Activated gamma-delta T cell treated with anti-CD3 and anti-CD28 coated beads, Interleukin-2, amount 50 U/mL, for 16 hours (primary cell): ENCODE data around the gene ZNF341.
"Not testable (repeated sequence)": the region's sequence is repeated elsewhere in the genome, so short reads cannot be mapped to it uniquely, and the experiment has no call there.

ENCODE experiments used
- DNase-seq: peaks from one replicate; pipeline ENCODE4 v3.0.0-alpha.2; 2020; ENCODE audit warnings: low read depth

ZNF341 gene

DNA sequence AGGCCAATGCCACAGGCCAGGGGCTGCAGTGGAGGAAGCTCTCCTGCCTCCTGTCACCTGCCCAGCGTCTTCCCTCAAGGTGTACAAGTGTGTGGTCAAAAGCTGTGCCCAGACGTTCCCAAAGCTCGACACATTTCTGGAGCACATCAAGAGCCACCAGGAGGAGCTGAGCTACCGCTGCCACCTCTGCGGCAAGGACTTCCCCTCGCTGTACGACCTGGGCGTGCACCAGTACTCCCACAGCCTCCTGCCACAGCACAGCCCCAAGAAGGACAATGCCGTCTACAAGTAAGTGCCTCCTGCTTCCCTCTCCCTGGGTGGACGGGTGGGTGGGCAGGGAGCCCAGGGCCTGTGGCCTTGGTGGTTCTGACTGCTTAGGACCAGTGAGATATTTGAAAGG, 38.2 kb downstream of the ZNF341 start:
- no peak for DNase-seq

DNA sequence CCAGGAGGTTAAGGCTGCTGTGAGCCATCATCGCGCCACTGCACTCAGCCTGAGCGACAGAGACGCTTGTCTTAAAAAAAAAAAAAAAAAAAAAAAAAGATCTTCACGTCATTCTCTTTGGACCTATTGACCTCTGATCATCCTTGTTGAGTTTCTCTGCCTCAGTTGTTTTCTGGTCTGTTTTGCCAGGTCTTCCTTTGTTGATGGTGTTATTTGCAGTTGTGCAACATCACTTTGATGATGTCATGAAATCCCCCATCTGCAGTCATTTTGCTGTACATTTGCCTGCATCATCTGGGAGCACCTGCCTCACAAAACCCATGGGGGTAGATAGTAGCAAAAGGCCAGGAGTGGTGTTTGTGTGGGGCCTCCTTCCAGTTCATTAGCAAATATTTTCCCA, 40.1 kb downstream of the ZNF341 start:
- DNase-seq: no peak

DNA sequence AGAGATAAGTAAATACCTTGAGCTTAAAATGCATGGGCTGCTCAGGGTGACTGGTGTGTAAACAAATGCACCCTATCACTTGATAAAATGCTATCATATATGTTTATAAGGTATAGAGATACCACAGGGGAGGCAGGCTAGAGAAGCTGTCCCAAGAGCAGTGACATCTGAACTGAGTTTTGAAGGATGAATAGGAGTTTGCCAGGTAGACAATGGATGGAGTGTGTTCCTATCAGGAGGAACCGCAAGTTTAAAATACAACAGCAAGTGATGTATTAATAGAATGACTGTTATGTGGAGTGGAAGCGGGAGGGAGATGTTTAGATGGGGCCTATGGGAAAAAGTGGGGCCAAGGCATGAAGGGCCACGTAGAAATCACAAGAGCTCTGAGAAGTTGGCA, 40.6 kb downstream of the ZNF341 start:
- DNase-seq: no peak

DNA sequence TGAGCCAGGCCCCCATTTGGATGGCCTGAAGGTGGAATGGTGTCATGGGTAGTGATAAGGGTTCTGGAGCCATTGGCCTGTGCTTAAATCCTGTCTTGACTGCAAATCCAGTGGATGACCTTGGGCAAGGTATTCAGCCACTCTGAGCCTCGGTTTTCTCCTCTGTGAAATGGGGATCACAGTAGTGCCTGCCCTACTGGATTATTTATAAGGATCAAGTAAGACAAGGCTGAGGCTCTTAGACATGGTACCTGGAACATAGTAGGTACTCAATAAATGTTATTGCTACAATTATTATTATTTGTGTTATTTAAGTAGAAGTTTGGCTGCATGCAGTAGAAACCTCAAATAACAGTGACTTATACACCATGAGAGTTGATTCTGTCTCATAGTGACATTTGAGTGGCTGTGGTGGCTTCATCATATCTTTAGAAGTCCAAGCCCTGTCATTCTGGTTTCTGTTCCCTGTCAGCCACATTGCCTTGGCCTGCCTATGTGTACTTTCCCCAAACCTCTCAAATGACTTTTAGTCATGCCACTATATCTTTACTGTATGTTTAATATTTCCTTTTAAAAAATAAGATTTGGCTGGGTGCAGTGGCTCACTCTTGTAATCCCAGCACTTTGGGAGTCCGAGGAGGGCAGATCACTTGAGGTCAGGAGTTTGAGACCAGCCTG, 41.8 kb downstream of the ZNF341 start:
- DNase-seq: no peak

DNA sequence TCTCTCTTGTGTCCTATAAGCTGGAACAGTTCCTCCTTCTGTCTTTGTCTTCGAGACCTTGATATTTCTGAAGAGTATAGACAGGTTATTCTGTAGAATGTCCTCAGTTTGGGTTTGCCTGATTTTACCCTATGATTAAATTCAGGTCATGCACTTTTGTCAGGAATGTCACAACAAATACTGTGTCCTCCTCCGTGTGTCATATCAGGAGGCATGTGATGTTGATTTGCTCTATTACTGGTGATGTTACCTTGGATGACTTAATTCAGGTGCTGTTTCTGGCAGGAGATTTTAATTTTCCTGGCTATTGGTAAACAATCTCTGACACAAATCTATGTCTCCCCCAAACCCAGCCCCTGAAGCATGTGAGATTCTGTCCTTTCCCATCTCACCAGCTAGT, 46.0 kb downstream of the ZNF341 start:
- DNase-seq: no peak

DNA sequence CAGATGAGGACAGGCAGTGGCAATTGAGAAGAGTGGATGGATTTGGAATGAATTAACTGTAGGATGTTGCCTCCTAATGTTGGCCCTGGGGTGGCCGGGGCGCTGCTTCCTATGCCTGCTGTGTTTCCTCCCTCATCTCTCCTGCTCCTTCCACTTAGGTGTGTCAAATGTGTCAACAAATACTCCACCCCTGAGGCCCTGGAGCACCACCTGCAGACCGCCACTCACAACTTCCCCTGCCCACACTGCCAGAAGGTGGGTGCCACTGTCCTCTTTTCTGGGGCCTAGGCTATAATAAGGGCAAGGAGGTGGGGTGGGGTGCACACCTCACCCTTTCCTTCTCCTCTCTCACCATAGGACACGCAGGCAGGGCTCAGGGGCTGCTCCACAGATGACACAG, 49.3 kb downstream of the ZNF341 start:
- DNase-seq: no peak

DNA sequence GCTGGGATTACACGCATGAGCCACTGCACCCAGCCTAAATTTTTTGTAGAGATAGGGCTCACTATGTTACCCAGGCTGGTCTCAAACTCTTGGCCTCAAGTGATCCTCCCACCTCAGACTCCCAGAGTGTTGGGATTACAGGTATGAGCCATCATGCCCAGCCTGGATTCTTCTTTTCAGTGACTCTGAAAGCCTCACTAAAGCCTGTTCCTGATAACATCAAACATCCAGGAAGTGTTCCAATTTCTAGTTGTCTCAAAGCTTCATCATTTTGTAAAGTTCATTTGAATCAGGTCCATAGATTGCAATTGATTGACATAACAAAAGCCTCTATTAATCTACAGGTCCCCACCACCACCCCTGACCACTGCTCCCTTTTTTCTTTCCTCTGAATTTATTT, 50.1 kb downstream of the ZNF341 start:
- no peak for DNase-seq

DNA sequence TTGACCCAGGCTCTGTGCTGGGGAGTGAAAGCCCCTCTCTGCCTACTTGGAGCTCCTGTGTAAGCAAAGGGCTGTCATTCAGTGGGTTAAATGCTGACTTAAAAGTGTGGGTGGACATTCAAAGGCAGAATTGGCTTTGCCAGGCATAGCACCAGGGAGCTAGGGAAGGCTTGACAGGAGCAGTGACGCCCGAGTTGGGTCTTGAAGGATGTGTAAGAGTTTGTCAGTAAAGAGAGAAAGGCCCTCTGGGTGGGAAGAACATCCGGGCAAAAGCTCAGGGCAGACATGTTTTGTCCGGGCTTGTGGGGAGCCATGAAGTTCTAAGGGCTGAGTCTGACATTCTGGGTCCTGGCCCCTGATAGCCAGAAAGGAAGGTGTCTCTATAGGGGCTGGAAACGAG, 51.5 kb downstream of the ZNF341 start:
- DNase-seq: no peak

DNA sequence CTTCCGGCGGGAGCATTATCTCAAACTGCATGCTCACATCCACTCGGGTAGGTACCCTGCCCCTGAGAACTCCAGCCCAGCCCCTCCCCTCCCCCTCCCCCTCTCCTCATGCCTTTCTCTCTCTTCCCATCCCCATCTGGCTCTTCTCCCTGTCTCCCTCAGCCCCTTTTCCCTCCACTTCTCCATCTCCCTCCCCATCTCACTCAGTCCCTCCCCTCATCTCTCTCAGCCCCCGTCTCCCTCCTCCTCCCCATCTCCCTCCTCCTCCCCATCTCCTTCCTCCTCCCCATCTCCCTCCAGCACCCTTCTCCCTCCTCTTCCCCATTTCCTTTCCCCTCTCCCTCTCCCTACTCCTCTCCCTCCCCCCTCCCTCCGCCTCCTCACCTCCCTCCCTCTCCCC, 52.0 kb downstream of the ZNF341 start:
- DNase-seq: no peak

DNA sequence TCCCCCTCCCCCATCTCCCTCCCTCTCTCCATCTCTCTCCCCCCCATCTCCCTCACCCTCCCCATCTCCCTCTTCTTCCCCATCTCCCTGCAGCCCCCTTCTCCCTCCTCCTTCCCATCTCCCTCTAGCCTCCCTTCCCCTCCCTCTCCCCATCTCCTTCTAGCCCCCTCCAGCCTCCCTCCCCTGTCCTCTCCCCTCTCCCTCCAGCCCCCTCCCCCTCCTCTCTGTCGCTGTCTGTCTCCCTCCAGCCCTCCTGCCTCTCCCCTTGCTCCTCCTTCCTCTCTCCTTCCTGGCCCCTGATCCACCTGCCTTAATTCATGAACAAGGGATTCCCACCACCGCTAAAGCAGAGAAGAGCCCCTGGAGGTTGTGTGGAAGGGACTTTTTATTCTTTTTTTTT, 52.4 kb downstream of the ZNF341 start:
- no peak for DNase-seq

DNA sequence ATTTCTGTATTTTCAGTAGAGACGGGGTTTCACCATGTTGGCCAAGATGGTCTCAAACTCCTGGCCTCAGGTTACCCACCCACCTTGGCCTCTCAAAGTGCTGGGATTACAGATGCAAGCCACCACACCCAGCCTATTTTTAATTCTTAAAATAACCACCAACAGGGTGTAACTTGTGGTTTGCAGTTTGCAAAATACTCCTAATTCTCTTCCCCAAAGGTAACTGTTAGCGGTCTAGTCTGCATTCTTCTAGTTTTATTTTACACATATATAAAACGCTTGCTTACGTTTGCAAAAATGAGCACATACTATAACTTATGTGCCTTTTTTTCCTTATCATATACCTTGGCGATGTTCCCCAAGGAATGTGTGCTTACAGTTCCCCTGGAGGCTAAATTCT, 53.7 kb downstream of the ZNF341 start:
- DNase-seq: no peak

DNA sequence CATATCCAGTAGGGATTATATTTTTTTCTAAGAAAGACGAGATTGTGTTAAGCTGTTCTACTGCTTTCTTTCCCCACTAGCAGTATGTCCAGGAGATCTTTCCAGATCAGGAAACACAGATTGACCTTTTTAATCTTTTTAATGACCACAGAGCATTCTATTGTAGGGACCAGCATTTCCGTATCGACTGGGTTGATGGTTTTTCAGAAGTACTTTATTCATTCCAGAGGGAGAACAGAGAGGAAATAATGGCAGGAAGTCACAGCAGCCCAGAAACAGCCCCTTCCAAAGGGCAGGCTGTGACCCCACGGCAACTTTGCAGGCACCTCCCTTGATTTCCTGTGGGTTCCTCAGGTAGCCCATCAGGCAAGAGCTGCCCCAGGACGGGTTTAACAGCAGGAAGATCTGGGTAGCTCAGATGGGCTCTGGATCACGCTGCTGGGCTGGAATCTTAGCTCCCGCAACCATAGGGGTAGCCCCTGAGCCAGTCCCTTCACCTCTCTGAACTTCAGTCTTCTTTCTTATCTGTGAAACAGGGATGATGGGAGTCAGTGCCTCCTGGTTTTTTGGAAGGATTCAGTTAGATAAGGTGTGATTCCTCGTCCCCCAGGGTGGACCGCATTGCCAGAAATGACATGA, 55.6 kb downstream of the ZNF341 start:
- no peak for DNase-seq

DNA sequence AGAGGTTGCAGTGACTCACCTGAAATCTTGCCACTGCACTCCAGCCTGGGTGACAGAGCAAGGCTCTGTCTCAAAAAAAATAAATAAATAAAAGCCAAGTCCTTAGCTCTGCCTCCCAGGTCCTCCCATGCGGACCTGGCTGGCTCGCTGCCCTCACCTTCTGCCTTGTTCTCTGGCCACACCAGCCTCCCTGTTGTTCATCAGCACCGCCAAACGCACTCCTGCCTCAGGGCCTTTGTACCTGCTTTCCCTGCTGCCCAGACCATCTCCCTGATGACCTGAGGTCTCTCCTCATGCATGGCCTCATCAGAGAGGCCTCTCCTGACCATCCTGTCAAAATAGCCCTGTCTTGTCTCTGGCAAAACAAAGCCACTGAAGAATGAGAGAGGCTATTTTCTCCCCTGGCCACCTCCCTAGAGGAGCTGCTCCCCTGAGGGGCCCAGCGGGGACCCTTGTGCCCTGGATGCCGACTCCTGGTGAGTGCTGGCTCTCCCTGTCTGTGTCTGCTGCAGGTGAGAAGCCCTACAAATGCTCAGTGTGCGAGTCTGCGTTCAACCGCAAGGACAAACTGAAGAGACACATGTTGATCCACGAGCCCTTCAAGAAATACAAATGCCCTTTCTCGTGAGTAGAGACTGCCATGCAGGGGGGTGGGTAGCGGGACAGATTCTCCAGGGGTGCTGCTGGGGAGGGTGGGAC, 56.7 kb downstream of the ZNF341 start:
- no peak for DNase-seq

DNA sequence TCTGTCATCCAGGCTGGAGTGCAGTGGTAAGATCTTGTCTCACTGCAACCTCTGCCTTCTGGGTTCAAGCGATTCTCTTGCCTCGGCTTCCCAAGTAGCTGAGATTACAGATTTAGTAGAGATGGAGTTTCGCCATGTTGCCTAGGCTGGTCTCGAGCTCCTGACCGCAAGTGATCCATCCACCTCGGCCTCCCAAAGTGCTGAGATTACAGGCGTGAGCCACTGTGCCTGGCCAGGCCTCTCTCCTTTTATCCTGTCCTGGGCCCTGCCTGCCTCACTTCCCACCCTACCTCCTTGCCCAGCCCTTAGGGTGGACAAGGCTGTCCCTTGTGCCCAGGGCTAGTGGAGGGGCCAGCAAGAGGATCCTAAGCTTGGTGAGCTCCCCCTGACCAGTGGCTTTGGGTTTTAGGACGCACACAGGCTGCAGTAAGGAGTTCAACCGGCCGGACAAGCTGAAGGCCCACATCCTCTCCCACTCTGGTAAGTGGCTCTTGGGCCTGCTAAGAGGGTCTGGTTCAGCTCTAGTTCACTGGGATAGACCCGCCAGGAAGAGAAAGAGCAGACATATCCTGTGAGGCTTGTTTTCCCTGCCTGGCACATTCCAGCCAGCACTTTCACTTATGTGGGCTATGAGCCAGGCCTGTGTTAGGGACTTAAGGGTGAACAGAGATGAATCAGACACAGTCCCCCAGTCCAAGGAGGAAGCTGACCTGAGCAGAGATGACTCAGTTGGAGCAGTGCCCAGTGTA, 57.5 kb downstream of the ZNF341 start:
- no peak for DNase-seq

DNA sequence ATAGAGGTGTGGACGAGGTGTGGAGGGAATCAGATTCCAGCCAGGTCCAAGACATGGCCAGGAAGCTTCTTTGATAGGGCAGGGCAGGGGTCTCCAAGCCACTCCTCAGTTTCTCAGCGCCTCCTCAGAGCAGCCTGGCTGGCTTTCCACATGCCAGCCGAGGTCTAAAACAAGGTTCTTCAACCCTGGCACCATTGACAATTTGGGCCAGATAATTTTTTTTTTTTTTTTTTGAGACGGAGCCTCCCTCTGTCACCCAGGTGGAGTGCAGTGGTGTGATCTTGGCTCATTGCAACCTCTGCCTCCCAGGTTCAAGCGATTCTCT, 58.0 kb downstream of the ZNF341 start:
- no peak for DNase-seq

DNA sequence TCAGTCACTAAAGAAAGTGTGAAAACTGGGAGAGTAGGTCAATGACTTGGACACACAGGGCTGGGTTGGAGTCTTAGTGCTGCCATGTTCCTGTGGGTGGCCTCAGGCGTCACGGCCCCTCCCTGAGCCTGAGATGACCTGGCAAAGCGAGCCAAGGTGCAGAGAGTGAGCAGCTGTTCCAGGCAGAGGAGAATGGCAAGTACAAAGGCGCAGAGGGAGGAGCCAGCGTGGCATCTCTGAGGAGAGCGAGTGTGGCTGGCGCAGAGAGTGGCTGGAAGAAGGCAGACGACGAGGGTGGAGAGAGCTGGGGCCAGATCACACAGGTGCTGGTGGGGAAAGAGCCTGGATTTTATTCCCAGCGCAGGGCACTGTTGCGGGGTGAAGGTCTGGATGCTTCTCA, 58.8 kb downstream of the ZNF341 start:
- DNase-seq: no peak

DNA sequence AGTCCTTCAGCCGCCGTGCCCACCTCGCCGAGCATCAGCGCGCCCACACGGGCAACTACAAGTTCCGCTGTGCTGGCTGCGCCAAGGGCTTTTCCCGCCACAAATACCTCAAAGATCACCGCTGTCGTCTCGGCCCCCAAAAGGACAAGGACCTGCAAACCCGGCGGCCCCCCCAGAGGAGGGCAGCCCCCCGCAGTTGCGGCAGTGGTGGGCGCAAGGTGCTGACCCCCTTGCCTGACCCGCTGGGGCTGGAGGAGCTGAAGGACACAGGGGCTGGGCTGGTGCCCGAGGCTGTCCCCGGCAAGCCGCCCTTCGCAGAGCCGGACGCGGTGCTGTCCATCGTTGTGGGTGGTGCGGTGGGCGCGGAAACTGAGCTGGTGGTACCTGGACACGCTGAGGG, 59.2 kb downstream of the ZNF341 start:
- DNase-seq: no peak

DNA sequence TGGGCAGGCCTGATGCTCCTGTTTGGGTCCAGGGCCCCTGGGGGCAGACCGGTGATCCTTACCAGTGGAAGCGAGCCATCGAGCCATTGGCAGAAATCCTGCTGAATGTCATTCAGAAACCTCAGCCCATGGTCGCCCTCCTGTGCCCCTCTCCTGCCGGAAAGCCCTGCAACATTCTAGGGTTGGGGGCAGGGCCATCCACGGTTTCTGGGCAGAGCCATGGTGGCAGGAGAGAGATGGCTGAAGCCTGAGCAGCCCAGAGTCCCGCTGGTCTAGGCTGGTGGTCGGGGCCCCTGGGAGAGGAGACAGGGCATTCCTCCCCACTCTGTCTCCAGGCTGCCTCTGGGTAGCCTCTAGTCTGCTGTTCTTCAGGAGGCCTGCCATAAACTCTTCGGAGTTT, 59.7 kb downstream of the ZNF341 start:
- no peak for DNase-seq

DNA sequence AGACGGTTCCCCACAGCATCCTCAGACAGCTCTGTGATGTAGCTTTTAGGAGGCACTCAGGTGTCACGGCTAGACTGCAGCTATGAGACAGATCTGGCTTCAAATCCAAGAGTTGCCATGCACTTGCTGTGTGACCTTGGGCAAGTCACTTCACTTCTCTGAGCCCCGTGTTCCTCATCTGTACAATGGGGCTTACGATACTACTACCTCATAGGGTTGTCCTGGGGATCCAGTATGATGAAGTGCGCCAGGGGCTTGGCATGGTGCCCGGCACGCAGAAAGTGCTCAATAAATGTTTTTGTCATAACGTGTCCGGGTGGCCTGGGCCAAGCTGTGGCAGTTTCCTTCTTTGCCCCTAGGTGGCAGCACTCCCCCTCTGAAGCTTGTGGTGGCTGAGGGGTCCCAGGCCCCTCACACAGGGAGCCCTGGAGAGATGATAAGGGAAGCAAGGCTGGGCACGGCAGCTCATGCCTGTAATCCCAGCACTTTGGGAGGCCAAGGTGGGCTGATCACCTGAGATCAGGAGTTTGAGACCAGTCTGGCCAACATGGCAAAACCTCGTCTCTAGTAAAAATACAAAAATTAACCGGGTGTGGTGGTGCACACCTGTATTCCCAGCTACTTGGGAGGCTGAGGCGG, 60.3 kb downstream of the ZNF341 start:
- DNase-seq: peak; percentile 32

DNA sequence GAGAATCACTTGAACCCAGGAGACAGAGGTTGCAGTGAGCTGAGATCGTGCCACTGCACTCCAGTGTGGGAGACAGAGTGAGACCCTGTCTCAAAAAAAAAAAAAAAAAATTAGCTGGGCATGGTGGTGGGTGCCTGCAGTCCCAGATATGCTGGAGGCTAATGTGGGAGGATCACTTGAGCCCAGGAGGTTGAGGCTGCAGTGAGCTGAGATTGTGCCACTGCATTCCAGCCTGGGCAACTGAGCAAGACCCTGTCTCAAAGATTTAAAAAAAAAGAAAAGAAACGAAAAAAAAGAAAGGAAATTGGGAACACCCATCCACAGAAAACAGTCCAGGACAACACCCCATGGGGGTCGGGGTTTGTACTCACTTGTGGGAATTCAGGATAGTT, 60.8 kb downstream of the ZNF341 start:
- DNase-seq: not testable (repeated sequence)

DNA sequence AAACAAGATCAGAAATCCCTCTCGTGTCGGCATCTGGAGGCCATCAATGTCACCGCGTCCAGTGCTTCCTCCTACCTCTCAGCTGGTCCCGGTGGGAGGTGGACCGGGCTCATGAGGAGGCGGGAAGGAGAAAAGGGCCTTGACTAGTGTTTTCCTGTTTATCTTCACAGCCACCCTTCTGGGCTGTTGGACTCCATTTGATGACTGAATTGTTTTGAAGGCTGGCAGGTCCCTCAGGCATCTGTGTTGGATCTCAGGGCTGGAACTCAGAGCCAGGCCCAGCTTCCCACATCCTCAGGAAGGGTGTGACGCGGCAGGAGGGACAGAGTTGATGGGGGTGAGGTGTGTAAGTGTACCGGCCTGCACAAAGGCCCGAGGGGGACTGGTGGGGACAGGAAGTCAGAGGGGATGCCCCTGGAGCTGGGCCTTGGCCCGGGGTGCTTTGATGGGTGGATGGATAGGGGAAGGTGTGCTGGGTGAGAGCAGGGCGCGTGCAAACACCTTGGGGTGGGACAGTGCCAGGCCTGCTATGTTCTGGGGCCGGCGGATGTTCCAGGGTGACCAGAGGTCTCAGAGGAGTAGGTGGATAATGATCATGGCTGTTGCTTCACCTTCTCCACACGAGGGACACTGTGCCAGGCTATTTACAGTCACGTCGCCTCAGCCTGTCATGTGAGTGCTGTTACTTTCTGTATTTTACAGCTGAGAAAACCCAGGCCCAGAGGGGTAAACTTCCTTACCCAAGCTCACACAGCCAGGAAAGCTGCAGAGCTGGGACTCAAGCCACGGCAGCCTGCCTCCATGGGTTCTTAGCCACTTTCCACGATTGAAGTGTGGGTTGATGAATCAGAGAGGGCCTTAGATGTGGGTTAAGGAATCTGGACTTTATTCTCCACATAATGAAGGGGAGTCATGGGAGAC, 61.5 kb downstream of the ZNF341 start:
- no peak for DNase-seq
